ENCODE results near the gene FGF23. TPM values are rescaled to one million over a fixed set of nuclear protein-coding genes. Genes with fewer than 3 reads are reported as not detected.

FGF23 gene
- polyA plus RNA-seq, 1 donor (not counting 4 experiments of a cell fraction or from before 2014, with no cell fraction given): not detected

DNA sequence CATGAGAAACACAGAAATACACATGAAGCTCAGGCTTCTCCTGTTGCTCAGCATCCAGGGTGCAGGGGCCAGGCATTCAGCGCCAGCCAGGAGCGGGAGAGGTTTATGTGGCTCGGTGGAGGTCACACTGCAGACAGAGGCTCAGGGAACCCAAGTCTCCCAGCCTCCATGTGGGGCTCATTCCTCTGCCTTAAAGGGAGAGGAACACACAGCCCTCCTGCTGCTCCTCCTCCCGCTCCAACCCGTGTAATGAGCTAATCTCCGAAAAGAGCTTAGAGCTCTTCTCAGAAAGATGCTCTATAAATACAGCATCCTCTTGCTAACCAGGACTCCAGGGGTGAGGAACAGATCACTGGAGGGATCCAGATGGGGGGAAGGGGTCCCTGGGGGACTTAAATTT lies 37.9 kb upstream of the FGF23 start:
- Histone ChIP-seq H3K79me2 (ENCODE audit: control insufficient read depth, insufficient read depth, low read length) (no peaks in the 10 kb centered on the region), H3K9me1 (ENCODE audit: control insufficient read depth, extremely low read depth, insufficient read depth, low read length) (no peaks in the 10 kb centered on the region), H3K9ac (ENCODE audit: control insufficient read depth, extremely low read depth, insufficient read depth, low read length) (no peak overlapping the region), H2AFZ (ENCODE audit: control insufficient read depth, low read length) (no peak overlapping the region), H3K4me2 (ENCODE audit: control insufficient read depth, extremely low read depth, insufficient read depth, low read depth, low read length) (no peak overlapping the region), H3K4me1 (ENCODE audit: control insufficient read depth, extremely low read depth, insufficient read depth, low read length) (no peaks in the 10 kb centered on the region), H3K27ac (ENCODE audit: control insufficient read depth, insufficient read depth, low read length) (no peak overlapping the region), H3K36me3 (ENCODE audit: control insufficient read depth in 2 of 2, extremely low read depth in 1 of 2, insufficient read depth in 2 of 2, low read length in 2 of 2) (no peaks in the 10 kb centered on the region), H4K20me1 (ENCODE audit: control insufficient read depth, extremely low read depth, insufficient read depth, low read length) (no peaks in the 10 kb centered on the region), H3K4me3 (ENCODE audit: control insufficient read depth in 2 of 3, extremely low read depth in 1 of 3, insufficient read depth in 2 of 3, low read depth in 1 of 3, low read length in 3 of 3) (no peak overlapping the region), H3K27me3 (ENCODE audit: control insufficient read depth, extremely low read depth, insufficient read depth, low read length) (peaks cover 26% of the 10 kb centered on the region), H3K9me3 (ENCODE audit: control insufficient read depth, low read depth, low read length) (no peaks in the 10 kb centered on the region)
- TF ChIP-seq, protein P1, sequence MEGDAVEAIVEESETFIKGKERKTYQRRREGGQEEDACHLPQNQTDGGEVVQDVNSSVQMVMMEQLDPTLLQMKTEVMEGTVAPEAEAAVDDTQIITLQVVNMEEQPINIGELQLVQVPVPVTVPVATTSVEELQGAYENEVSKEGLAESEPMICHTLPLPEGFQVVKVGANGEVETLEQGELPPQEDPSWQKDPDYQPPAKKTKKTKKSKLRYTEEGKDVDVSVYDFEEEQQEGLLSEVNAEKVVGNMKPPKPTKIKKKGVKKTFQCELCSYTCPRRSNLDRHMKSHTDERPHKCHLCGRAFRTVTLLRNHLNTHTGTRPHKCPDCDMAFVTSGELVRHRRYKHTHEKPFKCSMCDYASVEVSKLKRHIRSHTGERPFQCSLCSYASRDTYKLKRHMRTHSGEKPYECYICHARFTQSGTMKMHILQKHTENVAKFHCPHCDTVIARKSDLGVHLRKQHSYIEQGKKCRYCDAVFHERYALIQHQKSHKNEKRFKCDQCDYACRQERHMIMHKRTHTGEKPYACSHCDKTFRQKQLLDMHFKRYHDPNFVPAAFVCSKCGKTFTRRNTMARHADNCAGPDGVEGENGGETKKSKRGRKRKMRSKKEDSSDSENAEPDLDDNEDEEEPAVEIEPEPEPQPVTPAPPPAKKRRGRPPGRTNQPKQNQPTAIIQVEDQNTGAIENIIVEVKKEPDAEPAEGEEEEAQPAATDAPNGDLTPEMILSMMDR (optimal IDR thresholded peaks at IDR 0.05 in 1 of 3, IDR thresholded peaks at IDR 0.05 in 1 of 3, conservative IDR thresholded peaks at IDR 0.05 in 1 of 3; ENCODE audit: extremely low read depth in 1 of 3, insufficient read depth in 2 of 3, low read length in 3 of 3): no peak
- no peak for TF ChIP-seq EZH2 (IDR thresholded peaks at IDR 0.05; ENCODE audit: low read length)
- DNase-seq (ENCODE audit: low read depth, low spot score): no peak
- dilution Hi-C loops (cut with MboI; ENCODE audit: extremely low pct_ligation_motif_present, low sequenced_read_pairs): no loop called here
- FAIRE-seq: no peak

DNA sequence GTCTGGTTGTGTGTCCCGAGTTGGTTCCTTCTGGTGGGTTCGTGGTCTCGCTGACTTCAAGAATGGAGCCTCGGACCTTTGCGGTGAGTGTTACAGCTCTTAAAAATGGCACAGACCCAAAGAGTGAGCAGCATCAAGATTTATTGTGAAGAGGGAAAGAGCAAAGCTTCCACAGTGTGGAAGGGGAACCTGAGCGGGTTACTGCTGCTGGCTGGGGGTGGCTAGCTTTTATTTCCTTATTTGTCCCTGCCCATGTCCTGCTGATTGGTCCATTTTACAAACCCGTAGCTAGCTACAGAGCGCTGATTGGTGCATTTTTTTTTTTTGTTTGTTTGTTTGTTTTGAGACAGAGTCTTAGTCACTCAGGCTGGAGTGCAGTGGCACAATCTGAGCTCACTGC lies 36.8 kb upstream of the FGF23 start:
- peaks cover 26% of the 10 kb centered on the region for H3K27me3 ChIP-seq (ENCODE audit: control insufficient read depth, extremely low read depth, insufficient read depth, low read length)
- dilution Hi-C loops (cut with MboI; ENCODE audit: extremely low pct_ligation_motif_present, low sequenced_read_pairs): no loop called here

More for the DNA sequence above, 36.8 kb upstream of the FGF23 start:
- no peak overlapping the region for H3K9ac ChIP-seq (ENCODE audit: control insufficient read depth, extremely low read depth, insufficient read depth, low read length)
- TF ChIP-seq, protein P1 (optimal IDR thresholded peaks at IDR 0.05 in 1 of 3, IDR thresholded peaks at IDR 0.05 in 1 of 3, conservative IDR thresholded peaks at IDR 0.05 in 1 of 3; ENCODE audit: extremely low read depth in 1 of 3, insufficient read depth in 2 of 3, low read length in 3 of 3): no peak
- no peak for TF ChIP-seq EZH2 (IDR thresholded peaks at IDR 0.05; ENCODE audit: low read length)
- no peaks in the 10 kb centered on the region for H3K4me1 ChIP-seq (ENCODE audit: control insufficient read depth, extremely low read depth, insufficient read depth, low read length)
- no peaks in the 10 kb centered on the region for H3K36me3 ChIP-seq (ENCODE audit: control insufficient read depth in 2 of 2, extremely low read depth in 1 of 2, insufficient read depth in 2 of 2, low read length in 2 of 2)
- no peak for FAIRE-seq
- no peaks in the 10 kb centered on the region for H3K9me1 ChIP-seq (ENCODE audit: control insufficient read depth, extremely low read depth, insufficient read depth, low read length)
- H3K27ac ChIP-seq (ENCODE audit: control insufficient read depth, insufficient read depth, low read length): no peak overlapping the region
- H3K79me2 ChIP-seq (ENCODE audit: control insufficient read depth, insufficient read depth, low read length): no peaks in the 10 kb centered on the region
- no peak overlapping the region for H2AFZ ChIP-seq (ENCODE audit: control insufficient read depth, low read length)
- H3K4me3 ChIP-seq (ENCODE audit: control insufficient read depth in 2 of 3, extremely low read depth in 1 of 3, insufficient read depth in 2 of 3, low read depth in 1 of 3, low read length in 3 of 3): no peak overlapping the region
- no peak for DNase-seq (ENCODE audit: low read depth, low spot score)
- no peaks in the 10 kb centered on the region for H4K20me1 ChIP-seq (ENCODE audit: control insufficient read depth, extremely low read depth, insufficient read depth, low read length)
- no peak overlapping the region for H3K4me2 ChIP-seq (ENCODE audit: control insufficient read depth, extremely low read depth, insufficient read depth, low read depth, low read length)
- no peaks in the 10 kb centered on the region for H3K9me3 ChIP-seq (ENCODE audit: control insufficient read depth, low read depth, low read length)
